HUDEP-2 (cell line): ENCODE measurements around the gene C3orf85.

Experiments
- DNase-seq, 76 experiments: peaks; one replicate each; lab custom pipeline; 2025; ENCODE audit not compliant: unreplicated experiment in 76 of 76; lab: John Stamatoyannopoulos, UW

Gene C3orf85

GRCh38 chr3:109149078-109149477 lies 12.6 kb downstream of the C3orf85 start:
- no peak for DNase-seq

GRCh38 chr3:109152320-109152719 lies 15.8 kb downstream of the C3orf85 start:
- no peak for DNase-seq

DNA sequence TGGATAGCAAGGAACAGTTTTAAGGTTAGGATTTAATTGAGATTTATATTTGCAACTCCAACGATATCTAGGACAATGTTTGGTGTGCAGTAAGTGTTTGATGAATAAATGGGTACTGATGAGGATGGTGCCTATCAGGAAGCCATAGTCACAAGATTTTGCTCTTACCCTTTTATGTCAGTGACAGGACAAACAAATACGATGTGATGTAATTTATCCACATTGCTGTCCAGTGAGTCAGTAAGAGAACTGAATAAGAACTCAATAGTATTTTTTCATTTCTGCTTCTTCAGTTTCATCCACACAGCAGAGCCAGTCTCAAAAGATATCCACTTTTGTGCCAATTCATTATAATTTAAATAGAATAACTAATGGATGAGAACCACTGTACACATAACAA lies 18.5 kb downstream of the C3orf85 start:
- DNase-seq, result no peak

DNA sequence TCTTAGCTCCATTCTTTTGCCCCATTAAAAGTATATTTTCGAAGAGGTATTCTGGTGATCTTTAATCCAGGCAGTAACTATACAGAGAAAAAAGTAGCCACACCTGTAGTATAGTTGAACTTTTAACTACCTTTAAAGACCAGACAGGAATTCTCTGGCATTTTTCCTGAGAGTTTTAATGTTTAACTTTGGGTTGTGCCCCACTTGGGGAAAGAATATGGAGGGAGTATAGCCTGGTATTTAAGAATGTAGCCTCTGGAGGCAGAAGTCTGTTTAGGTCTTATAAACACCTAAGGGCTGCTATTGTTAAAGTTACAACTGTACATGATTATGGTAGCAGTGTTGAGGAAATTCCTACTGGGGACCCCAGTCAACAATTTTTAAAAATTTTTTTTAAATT lies 19.3 kb downstream of the C3orf85 start:
- no peak for DNase-seq

DNA sequence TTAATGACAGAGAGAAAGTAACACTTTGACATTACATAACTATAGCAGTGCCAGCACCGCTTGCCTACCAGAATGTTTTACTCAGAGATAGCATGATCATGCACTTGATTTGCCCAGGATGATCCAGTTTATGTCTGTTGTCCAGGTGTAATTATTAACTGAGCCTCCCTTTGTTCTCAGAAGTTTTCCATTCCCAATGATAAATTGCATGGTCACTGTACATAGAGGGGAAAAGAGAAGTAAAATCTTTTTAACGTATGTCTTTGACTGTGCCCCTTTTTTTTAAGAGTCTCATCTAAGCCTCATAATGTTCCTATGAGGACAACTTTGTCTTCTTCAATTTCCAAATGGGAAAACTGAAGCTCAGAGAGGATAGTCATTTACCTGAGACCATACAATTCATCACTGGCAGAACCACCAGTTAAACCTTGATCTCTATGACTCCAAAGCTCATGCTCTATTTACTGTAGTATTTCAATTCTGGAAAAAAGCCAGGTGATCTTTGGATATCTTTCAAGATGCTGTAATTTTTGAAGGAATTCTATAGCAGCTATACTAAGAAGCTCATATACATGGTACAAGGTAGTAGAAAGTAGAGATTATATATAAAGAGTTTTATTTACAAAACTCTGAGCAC lies 25.1 kb downstream of the C3orf85 start:
- DNase-seq, result no peak

DNA sequence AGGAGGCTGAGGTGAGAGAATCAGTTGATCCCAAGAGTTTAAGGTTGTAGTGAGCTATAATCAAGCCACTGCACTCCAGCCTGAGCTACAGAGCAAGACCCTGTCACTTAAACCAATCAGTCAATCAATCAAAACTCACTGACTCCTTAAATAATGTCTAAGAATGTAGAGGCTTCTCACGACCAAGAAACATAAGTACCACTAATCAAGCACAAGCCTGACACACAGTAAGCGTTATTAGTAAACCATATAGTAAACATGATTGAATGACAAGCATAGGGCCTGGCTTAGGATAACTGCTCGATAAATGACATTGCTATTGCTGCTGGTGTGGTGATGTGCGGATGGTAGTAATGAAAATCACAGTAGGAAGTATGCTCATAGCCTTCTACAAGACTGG lies 29.4 kb downstream of the C3orf85 start:
- no peak for DNase-seq

GRCh38 chr3:109171479-109171878 lies 35.0 kb downstream of the C3orf85 start:
- no peak for DNase-seq

- DNase-seq, result no peak
Measured at GRCh38 chr3:109175411-109175810, 38.9 kb downstream of the C3orf85 start.

GRCh38 chr3:109176726-109177125 lies 40.2 kb downstream of the C3orf85 start:
- no peak for DNase-seq

GRCh38 chr3:109177908-109178307 lies 41.4 kb downstream of the C3orf85 start:
- DNase-seq, result no peak

DNA sequence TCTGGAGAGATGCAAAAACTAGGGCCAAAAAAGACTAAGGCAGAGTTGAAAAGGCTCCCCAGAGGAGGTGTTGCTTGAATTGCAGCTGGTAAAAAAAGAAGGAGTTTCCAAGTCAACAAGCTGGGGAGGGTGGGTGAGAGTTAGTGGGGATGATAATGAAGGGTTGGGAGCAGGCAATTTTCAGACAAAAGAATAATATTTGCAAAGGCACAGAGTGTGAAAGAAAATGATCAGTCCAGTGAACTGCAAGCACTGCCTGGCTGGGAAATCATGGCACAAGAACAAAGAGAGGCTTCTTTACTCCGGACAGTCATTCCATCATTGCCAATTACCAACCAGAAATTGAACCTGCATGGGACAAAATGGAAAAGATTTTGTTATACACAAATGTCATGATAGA lies 42.2 kb downstream of the C3orf85 start:
- DNase-seq, result no peak

DNA sequence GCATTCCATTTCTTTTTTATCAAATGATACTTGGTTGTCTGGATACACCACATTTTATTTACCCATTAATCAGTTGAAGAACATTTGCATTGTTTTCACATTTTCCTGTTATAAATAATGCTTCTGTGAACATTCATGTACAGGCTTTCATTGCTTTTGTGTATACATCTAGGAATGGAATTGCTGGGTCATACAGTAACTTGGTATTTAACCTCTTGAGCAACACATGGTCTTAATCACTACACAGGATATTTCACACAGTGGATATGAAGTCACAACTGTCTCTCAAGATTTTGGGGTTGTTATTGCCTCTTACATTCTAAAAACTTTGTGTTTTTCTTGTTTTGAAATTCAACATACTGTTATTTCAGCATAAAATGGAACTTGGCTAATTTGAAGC lies 48.2 kb downstream of the C3orf85 start:
- DNase-seq, result no peak

DNA sequence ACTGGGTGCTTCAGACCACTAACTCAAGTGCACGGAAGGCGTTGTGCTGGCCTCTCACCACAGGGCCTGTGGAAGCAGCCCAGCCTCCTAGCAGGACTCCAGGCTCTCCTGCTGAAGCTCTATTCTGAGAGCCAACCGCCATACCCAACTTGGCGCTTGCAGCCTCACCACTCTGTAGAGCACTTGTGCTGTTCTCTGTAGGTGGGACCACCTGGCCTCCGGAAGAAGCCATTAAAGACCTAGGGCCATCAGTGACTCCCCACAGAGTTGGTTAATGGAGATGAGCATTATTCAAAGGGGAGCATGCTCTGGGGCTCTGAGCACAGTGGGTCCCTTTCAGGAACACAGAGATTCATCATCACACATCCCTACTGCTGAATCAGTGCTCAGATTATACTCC lies 50.9 kb downstream of the C3orf85 start:
- DNase-seq, result no peak

DNA sequence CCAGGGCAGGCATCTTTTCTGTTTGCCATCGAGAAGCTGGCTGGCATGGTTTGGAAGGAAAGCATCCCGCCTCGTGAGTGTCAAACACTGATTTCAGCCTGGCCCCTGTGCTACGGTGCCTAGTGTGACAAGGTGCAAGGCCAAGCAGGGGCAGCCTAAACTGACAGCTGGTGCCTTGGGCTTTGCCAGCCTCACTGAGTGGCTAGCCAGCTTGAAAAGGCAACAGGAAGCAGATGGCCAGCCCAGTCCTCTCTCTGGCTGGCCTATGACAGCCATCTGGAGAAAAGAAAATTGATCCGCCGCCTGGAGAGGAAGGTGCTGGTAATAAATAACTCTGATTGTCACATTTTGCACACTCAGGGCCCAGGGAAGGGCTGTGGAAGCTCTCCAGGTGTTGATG lies 52.2 kb downstream of the C3orf85 start:
- DNase-seq, result no peak

DNA sequence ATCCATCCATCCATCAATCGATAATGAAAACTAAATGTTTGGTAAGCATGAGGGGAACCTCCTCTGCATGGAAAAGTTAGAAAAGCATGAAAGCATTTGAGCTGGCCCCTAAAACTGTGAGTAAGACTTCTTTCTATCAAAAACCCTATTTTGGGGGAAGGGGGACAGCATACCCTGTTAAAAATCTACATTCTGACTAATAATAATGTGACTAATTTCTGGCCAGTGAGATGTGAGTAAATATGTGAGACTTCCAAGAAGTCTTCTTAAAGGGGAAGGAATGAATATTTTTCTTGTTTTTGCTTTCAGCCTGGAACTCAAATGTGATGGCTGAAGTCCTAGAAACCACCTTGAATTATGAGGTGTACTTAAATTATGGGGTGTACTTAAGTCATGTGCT lies 54.9 kb downstream of the C3orf85 start:
- DNase-seq, result no peak

- DNase-seq, result no peak
Measured at GRCh38 chr3:109195815-109196214, 59.3 kb downstream of the C3orf85 start.
